ENCODE results near the gene BAG1. TPM values are rescaled to one million over a fixed set of nuclear protein-coding genes. Genes with fewer than 3 reads are reported as not detected.

The BAG1 gene
- 10 to 100 TPM; 47.4 to 83.5 (median 79.5) TPM for polyA plus RNA-seq (ENCODE audit: insufficient read length in 4 of 4)

DNA sequence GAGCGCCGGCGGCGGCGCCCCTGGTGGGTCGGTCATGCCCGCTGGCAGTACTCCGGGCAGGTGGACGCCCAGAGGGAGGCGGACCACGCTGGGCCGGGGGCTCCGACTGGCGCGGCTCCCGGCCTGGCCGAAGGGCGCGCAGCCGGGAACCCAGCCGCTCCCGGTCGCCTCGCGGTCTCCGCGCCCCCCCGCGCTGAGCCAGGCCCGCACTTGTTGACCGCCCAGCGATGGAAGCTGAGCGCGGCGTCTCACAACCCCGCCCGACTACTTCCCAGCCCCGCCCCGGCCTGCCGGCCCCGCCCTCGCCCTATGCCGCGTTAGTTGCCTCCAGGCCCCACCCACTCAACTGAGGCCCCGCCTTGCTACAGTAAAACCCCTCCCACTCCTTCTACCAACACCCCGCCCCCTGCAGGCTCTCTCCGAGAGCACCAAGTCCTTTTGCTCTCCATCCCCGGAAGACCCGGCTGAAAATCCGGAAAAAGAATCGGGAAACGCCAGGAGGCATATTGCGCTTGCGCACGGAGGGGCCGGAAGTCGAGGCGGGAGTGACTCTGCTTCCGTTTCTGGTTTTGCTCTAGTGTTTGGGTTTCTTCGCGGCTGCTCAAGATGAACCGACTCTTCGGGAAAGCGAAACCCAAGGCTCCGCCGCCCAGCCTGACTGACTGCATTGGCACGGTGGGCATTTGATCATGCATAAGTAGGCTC, at the start of gene BAG1, which contains the start of gene CHMP5:
TSS of gene BAG1 (minus strand) at position 236 of the 705 bp plus-strand sequence.
TSS of gene CHMP5 (plus strand) at position 577 of the 705 bp plus-strand sequence. CDS start at position 607, 30 bp downstream.
- peak; percentile 97 to 98 (median 98) for DNase-seq (ENCODE audit: low read depth in 4 of 4, low spot score in 3 of 4)

DNA sequence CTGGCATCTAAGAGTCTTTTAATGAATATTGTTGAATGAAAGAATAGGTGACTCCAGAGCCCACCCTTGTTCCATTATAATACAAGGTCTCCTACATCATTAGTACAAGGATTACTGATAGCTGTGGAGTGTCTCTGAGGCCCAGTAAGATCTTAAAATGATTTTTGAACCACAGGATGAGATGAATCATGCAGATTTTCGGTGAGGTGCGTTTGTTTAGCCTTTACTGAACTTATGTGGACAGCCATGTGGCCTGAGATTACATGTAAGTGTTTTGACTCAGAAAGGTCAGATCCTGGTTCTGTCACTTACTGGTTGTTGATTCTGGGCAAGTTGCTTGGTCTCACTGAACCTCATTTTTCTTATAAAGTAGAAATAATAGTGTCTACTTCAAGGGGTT, 47.4 kb upstream of the BAG1 start:
- no peak for DNase-seq (ENCODE audit: low read depth in 4 of 4, low spot score in 3 of 4)

DNA sequence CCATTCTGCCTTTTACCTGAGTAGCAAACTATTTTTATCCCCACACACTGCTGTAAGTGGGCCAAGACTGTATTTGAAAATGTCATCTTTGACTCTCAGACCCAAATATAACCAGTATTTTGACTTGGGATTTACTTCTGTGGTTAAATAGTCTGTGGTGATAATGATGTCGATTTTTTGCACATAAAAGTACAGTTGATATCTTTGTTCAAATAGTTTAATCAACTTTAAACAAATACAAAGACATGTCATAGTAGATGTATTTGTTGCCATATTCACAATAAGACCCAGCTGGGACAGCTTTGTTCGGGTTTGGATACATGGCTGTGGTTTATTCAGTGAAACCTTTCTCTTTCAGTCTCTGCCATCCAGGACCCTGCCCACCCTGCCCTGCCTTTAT, 46.2 kb upstream of the BAG1 start:
- no peak for DNase-seq (ENCODE audit: low read depth in 4 of 4, low spot score in 3 of 4)

DNA sequence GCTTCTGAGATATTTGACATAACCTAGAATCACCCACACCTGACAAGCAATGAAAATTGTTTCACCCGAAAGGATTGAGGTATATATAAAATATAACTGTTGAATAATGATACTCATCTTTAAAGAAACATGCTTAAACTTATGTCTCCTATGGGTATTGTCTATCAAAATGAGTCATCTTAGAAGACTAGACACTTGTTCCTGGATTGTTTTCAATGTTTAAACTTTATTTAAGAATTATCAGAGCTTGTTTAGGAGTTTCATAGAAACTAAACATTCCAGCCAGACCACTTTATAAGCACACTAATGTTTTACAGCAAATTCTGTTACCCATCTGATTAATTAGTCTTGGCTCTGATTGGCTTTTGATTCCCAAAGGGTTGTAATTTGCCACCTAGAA, 45.4 kb upstream of the BAG1 start:
- DNase-seq (ENCODE audit: low read depth in 4 of 4, low spot score in 3 of 4), result no peak

DNA sequence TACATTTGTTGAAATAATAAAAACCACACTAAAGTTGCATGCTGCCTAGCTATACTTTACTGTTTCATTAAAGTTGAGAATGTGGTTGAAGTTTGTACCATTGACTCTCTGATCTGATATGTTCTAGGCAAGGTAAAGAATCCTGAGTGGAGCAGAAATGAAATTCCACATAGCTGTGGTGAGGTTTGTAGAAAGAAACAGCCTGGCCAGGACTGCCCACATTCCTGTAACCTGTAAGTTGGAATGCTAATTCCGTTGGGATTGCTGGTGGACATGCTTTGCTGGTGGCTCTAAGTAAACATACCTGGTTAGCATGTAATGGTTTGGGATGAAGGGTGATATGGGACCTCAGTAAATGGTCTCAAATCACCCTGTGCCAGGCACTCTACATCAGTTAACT, 42.6 kb upstream of the BAG1 start:
- DNase-seq (ENCODE audit: low read depth in 4 of 4, low spot score in 3 of 4), result no peak

DNA sequence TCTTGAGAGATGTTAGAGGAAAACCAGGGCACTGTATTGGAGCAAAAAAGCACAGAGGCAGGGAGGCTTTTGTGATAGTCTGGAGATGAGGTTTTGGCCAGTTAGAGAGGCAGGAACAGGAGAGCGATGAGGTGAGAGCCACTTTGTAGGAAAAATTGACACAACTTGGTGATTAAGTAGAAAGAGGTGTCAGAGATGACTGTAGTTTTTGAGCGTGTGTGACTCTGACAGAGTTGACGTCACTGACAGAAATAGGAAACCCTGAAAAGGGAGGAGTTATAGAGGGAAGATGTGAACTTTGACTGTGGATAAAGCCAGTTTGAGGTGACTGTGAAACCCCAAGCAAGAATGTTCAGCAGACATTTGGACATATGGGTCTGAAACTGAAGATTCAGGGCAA, 41.5 kb upstream of the BAG1 start:
- DNase-seq (ENCODE audit: low read depth in 4 of 4, low spot score in 3 of 4), result no peak

DNA sequence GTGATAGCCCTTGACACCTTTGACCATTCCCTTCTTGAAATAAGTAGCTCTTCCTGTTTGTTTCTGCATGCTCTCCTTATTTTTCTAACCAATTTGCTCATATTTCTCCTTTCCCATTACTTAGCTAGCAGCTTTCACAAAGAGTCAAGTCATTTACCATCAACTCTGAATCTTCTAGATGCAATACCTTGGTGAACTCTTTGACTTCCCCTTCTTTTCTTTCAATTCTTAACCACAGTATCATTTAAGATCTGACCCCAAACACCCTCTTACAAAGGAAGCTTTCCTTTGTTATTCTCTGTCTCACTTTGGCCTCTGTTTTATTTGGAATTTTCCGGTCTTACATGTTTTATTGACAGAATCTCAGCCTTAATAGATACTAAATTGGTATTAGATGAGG, 39.9 kb upstream of the BAG1 start:
- no peak for DNase-seq (ENCODE audit: low read depth in 4 of 4, low spot score in 3 of 4)

DNA sequence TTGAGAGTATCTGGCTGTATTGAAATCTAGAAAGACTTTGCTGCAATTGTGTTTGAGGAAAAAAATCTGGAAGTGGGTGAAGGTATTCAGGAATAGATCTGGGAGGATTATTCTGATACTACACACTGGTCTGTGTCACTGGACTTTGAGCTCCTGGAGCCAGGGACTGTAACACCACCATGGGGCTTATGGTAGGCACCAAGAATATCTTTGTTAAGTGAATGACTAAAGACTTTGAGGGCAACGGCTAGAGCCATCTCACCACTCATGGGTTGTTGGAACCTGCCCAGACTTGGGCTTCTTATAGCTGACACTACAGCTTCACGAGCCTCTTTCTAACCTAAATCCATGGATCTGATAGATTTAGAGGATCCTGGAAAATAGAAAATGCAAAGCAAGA, 36.0 kb upstream of the BAG1 start:
- no peak for DNase-seq (ENCODE audit: low read depth in 4 of 4, low spot score in 3 of 4)

DNA sequence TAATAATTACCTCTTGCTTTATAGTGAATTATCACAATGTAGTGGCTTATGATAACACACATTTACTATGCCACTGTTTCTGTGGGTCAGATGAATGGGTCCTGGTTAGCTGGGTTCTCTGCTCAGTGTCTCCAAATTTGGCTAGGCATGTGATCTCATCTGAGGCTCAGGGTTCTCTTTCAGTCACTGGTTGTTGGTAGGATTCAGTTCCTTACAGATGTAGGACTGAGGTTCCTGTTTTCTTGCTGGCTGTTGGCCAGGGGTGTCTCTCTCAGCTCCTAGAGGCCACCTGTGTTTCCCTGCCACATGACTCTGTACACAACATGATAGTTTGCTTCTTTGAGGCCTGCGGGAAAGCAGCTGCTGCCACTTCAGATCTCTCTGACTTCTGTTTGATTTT, 32.9 kb upstream of the BAG1 start:
- no peak for DNase-seq (ENCODE audit: low read depth in 4 of 4, low spot score in 3 of 4)

DNA sequence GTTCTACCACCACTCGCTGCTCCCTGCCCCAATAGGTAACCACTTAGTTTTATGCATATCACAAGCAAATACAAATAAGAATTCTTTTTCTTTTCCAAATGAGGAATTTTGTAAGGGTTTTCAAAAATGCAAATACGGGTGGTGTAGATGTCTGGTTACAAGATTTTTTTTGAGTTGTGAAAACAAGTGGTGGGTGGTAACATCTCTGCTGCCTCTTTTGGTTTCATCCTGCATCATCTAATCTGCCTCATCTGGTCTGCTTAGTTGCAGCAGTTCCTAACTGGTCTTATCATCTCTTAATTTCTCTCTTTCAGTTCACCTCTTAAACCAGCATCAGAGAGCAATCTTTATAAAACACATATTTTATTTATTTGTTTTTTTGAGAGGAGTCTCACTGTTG, 31.1 kb upstream of the BAG1 start:
- DNase-seq (ENCODE audit: low read depth in 4 of 4, low spot score in 3 of 4), result no peak

DNA sequence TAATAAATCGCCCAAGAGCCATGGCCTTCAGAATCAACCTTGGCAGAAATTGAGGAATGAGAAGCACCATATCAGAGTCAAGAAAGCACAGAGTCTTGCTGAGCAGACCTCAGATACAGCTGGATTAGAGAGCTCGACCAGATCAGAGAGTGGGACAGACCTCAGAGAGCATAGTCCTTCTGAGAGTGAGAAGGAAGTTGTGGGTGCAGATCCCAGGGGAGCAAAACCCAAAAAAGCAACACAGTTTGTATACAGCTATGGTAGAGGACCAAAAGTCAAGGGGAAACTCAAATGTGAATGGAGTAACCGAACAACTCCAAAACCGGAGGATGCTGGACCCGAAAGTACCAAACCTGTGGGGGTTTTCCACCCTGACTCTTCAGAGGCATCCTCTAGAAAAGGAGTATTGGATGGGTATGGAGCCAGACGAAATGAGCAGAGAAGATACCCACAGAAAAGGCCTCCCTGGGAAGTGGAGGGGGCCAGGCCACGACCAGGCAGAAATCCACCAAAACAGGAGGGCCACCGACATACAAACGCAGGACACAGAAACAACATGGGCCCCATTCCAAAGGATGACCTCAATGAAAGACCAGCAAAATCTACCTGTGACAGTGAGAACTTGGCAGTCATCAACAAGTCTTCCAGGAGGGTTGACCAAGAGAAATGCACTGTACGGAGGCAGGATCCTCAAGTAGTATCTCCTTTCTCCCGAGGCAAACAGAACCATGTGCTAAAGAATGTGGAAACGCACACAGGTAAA, 30.3 kb upstream of the BAG1 start:
- no peak for DNase-seq (ENCODE audit: low read depth in 4 of 4, low spot score in 3 of 4)

DNA sequence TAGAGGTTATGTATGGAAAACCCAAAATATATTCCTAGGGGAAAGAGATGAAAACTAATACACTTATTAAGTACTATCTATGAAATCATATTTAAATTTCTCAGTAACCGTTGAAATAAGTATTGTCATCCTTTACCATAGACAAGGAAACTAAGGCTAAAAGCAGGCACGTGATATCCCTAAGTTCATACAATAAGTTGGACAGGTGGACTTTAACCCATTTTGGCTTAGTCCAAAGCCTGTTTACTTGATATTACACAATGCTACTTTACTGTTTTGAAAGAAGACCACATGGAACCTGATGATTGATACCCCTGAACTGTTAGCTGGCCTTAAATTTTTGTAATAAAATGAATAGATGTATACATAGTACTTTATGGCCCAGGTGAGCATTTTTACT, 29.3 kb upstream of the BAG1 start:
- DNase-seq (ENCODE audit: low read depth in 4 of 4, low spot score in 3 of 4), result no peak

DNA sequence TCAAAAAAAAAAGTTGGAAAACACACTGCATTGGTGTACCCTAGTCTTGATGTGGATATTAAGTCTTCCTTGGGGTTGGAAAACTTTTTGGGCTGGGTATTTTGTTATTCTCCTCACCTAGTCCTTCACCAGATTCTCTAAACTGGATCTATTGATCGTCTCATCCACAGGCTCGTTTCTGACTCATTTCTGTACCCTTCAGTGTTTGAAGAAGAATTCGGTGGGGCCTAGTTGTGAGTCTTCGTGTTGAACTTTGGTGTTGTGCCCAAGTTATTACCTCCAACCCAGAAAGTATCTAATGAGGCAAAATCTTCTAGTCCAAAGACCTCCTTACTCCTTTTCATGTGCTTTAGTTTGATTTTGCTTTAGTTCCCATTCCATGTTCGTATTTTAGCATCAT, 27.4 kb upstream of the BAG1 start:
- DNase-seq (ENCODE audit: low read depth in 4 of 4, low spot score in 3 of 4), result no peak

DNA sequence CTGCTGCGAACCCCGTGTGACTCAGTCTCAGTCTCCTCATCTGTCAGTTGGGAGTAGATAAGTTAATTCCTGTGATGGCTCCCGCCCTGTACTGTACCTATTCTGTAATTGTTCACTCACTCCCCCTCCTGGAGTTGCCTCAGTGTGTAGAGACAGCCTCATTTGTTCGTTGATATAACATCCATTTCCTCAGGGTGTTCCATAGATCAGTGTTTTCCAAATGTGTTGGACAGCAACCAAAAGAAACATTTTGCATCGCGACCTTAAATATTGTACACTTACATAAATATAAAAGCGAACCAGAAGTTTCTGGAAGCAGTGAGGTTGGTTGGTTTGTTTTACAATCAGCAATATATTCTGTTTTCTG, 26.5 kb upstream of the BAG1 start:
- peak in 1 of 4 donors; percentile 6 for DNase-seq (ENCODE audit: low read depth in 4 of 4, low spot score in 3 of 4)

DNA sequence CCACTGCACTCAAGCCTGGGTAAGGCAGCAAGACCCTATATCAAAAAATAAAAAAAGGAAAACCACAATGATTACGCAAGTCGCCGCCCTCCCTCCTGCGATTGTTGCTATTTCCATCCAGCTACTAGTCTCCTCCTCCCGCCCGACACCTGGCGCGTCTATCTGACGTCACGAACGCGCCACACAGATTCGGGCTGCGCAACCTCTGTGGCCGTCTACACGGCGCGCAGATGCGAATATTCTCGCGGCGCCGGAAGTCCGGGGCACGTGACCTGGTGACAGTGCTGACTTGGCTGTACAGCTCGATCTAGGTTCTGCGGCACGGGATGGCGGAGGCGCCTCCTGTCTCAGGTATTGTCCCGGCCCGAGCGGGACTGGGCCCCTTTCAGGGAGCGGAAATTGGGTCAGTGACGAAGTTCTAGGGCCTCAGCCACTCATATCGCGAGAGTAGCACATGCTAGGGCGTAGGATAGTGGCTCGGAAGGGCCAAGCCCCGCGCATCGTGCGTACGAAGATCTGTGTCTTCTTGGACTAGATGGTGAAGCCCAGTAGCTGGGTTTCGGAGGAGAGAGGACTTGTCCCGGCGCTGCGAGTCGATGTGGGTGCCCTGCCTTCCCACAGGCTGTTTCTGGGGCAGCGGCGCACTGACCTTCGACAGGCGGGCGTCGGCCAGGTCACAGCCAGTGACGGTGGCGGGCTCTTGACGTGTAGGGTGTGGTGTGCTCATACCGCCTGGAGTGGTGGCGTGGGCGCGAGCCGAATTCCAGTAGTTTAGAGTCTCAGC, 25.9 kb upstream of the BAG1 start, which contains the start of gene NFX1:
TSS of gene NFX1 (plus strand) at position 270 of the 784 bp plus-strand sequence. CDS start at position 327, 57 bp downstream.
- DNase-seq (ENCODE audit: low read depth in 4 of 4, low spot score in 3 of 4), result peak; percentile 96 to 98 (median 98)

DNA sequence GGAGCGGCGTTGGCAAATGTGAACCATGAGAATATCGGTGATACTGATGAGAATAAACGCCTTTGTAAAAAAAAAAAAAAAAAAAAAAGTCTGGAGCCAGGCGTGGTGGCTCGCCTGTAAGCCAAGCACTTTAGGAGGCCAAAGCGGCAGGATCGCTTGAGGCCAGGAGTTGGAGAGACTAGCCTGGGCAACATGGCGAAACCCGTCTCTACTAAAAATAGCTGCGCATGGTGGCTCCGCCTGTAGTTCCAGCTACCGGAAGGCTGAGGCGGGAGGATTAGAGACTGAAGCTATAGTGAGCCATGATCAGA, 25.4 kb upstream of the BAG1 start:
- DNase-seq (ENCODE audit: low read depth in 4 of 4, low spot score in 3 of 4), result no peak

DNA sequence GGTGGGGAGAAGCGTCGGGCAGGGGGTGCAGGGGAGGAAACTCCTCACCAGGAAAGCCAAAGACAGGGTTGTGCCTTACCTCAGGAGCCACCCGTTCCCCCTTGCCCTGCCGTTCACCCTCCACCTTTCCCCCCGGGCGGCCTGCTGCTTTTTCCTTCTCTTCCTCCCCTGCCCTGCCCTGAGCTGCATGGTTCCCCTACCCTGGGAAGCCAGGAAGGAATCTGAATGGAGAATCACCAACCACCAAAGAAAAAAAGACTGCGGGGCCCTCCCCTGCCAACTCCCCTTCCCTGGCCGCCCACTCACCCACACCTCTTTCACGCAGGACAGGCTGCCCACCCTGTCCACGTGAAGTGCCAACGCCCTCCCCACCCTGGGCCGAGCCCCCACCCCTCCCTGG, 25.0 kb upstream of the BAG1 start:
- DNase-seq (ENCODE audit: low read depth in 4 of 4, low spot score in 3 of 4), result no peak

DNA sequence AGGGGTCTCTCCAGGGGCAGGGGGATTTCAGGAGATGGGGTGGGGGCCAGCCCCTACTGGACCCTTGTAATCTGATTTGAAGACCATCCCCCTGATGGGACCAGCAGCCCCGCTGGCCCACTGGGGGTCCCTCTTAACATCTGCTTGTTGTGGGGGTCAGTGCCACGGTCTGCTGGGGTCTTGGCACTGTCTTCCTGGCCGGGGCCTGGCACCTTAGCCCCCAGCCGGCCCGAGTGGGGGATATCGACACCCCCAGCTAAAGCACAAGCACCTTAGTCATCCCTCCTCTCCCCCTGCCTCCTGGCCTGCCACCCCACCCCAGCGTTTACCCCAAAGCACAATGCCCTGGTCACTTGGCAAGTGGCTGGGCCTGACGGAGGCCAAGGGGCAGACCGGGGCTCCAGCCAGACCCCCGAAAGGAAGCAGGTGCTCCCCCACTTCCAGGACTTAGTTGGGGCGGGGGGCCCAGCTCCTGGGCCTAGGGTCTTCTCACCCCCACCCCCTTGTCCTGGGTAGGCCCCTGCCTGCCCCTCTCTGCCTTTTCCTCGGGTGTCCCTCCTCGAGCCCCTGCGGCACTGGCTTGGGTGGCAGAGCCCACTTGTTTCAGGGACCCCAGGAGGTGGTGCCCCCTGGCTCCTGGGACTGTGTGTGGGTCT, 24.4 kb upstream of the BAG1 start:
- no peak for DNase-seq (ENCODE audit: low read depth in 4 of 4, low spot score in 3 of 4)

DNA sequence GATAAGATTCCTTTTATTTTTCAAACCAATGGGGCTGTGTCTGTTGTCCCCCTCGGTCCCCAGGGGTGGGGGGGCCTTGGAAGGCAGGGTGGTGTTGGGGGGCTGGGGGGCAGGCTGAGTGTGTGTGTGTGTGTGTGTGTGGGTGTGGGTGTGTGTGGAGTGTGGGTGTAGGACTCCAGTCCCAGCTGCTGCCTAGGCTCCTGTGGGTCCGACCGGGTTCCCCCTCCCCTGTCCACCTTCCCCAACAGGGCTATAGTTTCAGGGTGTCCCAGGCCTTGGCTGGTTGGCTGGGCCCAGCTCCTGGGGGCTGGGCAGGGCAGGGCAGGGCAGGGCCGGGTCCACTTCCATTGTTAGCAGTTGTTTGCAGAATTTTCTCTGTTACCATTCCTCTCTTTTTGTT, 23.7 kb upstream of the BAG1 start:
- no peak for DNase-seq (ENCODE audit: low read depth in 4 of 4, low spot score in 3 of 4)

DNA sequence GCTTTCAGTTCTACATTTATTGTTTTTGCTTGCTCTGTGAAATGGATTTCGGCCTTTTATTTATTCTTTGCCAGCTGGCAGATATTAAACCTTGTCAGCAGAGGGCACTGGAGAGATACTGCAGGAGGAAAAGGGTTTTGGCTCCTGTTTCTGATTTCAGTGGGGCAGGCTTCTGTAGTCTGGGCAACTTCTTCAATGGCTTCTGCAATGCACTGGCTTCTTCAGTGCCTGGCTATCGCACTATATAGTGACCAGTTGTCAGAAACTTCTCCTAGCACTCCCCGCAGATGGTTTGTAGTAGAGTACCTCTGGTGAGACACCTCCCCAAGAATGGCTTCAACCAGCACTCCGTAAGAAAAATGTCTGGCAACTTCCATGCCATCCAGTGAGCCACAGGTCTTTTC, 22.6 kb upstream of the BAG1 start:
- no peak for DNase-seq (ENCODE audit: low read depth in 4 of 4, low spot score in 3 of 4)

DNA sequence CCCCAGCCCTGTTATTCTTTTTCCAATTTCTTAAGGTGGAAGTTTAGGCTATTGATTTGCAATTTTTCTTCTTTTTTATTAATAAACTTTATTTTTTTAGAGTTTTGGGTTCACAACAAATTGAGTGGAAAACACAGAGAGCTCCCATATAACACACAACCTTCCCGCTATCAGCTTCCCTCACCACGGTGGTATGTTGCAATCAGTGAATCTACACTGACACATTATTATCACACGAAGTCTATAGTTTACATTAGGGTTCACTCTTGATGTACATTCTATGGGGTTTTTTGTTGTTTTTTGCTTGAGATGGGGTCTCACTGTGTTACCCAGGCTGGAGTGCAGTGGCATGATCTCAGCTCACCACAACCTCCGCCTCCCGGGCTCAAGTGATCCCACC, 21.0 kb upstream of the BAG1 start:
- DNase-seq (ENCODE audit: low read depth in 4 of 4, low spot score in 3 of 4), result no peak

Data from left renal pelvis (tissue), 4 donors.